Activated CD4-positive, CD25-positive, alpha-beta regulatory T cell treated with anti-CD3 and anti-CD28 coated beads, Interleukin-2, amount 50 U/mL, for 24 hours (primary cell): ENCODE measurements around the gene PRKAG2.

Experiments used
- ATAC-seq, 2 donors: fragments of 150-1000 bp; cut with Tn5 transposase; one replicate each; pipeline ENCODE4 v1.10.0; 2021; ENCODE audit warnings: mild to moderate bottlenecking in 1 of 2, moderate library complexity in 1 of 2

PRKAG2 gene

GRCh38 chr7:151705636-151706276 lies 171.2 kb downstream of the PRKAG2 start:
- no peak for ATAC-seq

GRCh38 chr7:151704960-151705635 lies 171.8 kb downstream of the PRKAG2 start:
- ATAC-seq = no peak

- ATAC-seq = no peak
These were observed 172.5 kb downstream of the PRKAG2 start for GRCh38 chr7:151704299-151704959.

- ATAC-seq = no peak
These were observed 174.0 kb downstream of the PRKAG2 start for GRCh38 chr7:151702961-151703360.

GRCh38 chr7:151700586-151701165 lies 176.2 kb downstream of the PRKAG2 start:
- no peak for ATAC-seq

- no peak for ATAC-seq
These were observed 177.0 kb downstream of the PRKAG2 start for GRCh38 chr7:151699928-151700319.

- ATAC-seq = no peak
These were observed 177.6 kb downstream of the PRKAG2 start for GRCh38 chr7:151699147-151699927.

GRCh38 chr7:151697942-151698341 lies 179.0 kb downstream of the PRKAG2 start:
- no peak for ATAC-seq

- ATAC-seq = no peak
These were observed 179.4 kb downstream of the PRKAG2 start for GRCh38 chr7:151697515-151697895.

- no peak for ATAC-seq
These were observed 180.0 kb downstream of the PRKAG2 start for GRCh38 chr7:151696721-151697514.

GRCh38 chr7:151695951-151696541 lies 180.9 kb downstream of the PRKAG2 start:
- no peak for ATAC-seq

- no peak for ATAC-seq
These were observed 181.9 kb downstream of the PRKAG2 start for GRCh38 chr7:151694828-151695580.

- no peak for ATAC-seq
These were observed 182.5 kb downstream of the PRKAG2 start for GRCh38 chr7:151694441-151694827.

GRCh38 chr7:151693140-151693539 lies 183.8 kb downstream of the PRKAG2 start:
- ATAC-seq = no peak

- no peak for ATAC-seq
These were observed 184.2 kb downstream of the PRKAG2 start for GRCh38 chr7:151692721-151693120.

GRCh38 chr7:151691449-151691848 lies 185.5 kb downstream of the PRKAG2 start:
- no peak for ATAC-seq

- ATAC-seq = no peak
These were observed 186.3 kb downstream of the PRKAG2 start for GRCh38 chr7:151690606-151691005.

- ATAC-seq = no peak
These were observed 187.5 kb downstream of the PRKAG2 start for GRCh38 chr7:151689196-151689971.

- ATAC-seq = no peak
These were observed 188.6 kb downstream of the PRKAG2 start for GRCh38 chr7:151688236-151688780.
